HEK293 (cell line): ENCODE measurements around the gene KCNIP4.

Experiments used
- CTCF ChIA-PET: fragments of 350-600 bp; formaldehyde crosslinking; extraction: SDS; loops from one replicate; lab custom pipeline; 2021; ENCODE audit warnings: antibody characterized with exemption; lab: Yijun Ruan, JAX
- POLR2A ChIA-PET: fragments of 300-600 bp; formaldehyde crosslinking; extraction: SDS; loops from one replicate; lab custom pipeline; 2020; ENCODE audit warnings: antibody characterized with exemption, inconsistent platforms; lab: Yijun Ruan, JAX
- H3K27ac ChIP-seq: fragments of 200-500 bp; sonication (Bioruptor generic); 2 replicates; pipeline ENCODE4 v1.5.1; 2014; ENCODE audit warnings: low read depth, low read length, control low read depth, inconsistent platforms; ENCODE audit errors: extremely low read depth
- H3K36me3 ChIP-seq, 2 experiments: fragments of 200-500 bp in 1 of 2; sonication (Bioruptor generic) in 1 of 2; 1 replicate in 1 of 2; 2 replicates in 1 of 2; pipeline ENCODE4 v1.5.1; 2014 to 2017; ENCODE audit warnings: inconsistent platforms in 2 of 2, low read length in 2 of 2; ENCODE audit not compliant: control insufficient read depth in 2 of 2, insufficient read depth in 1 of 2
- H3K4me1 ChIP-seq: fragments of 200-500 bp; sonication (Bioruptor generic); 2 replicates; pipeline ENCODE4 v1.5.1; 2014; ENCODE audit warnings: mild to moderate bottlenecking, low read length, inconsistent platforms; ENCODE audit not compliant: control insufficient read depth, insufficient read depth
- H3K4me3 ChIP-seq: 2 replicates; pipeline ENCODE4 v1.5.1; 2011; ENCODE audit warnings: low read depth, mild to moderate bottlenecking, control low read depth, low read length, moderate library complexity
- H3K9me3 ChIP-seq: fragments of 200-500 bp; sonication (Bioruptor generic); 2 replicates; pipeline ENCODE4 v1.5.1; 2014; ENCODE audit warnings: low read depth, low read length, inconsistent platforms; ENCODE audit not compliant: control insufficient read depth, insufficient read depth
- HOXA7 ChIP-seq: sonication (generic); formaldehyde crosslinking; IDR thresholded peaks from 2 replicates; pipeline ENCODE4 v1.8.1; 2022; ENCODE audit warnings: missing genetic modification reagents, borderline replicate concordance
- KLF10 ChIP-seq: fragments of 450-650 bp; IDR thresholded peaks from 2 replicates; pipeline ENCODE4 v1.5.1; 2018; ENCODE audit warnings: missing biosample characterization, mild to moderate bottlenecking, missing genetic modification characterization
- KLF16 ChIP-seq: fragments of 450-650 bp; formaldehyde crosslinking; IDR thresholded peaks from 2 replicates; pipeline ENCODE4 v1.5.1; 2017; ENCODE audit warnings: missing biosample characterization, missing genetic modification characterization
- SP3 ChIP-seq: fragments of 450-650 bp; formaldehyde crosslinking; IDR thresholded peaks from 2 replicates; pipeline ENCODE4 v1.5.1; 2016; ENCODE audit warnings: missing biosample characterization, missing genetic modification characterization
- ZBTB1 ChIP-seq: fragments of 450-650 bp; formaldehyde crosslinking; IDR thresholded peaks from 2 replicates; pipeline ENCODE4 v1.5.1; 2016; ENCODE audit warnings: missing biosample characterization, missing genetic modification characterization
- ZBTB20 ChIP-seq: fragments of 450-650 bp; formaldehyde crosslinking; IDR thresholded peaks from 2 replicates; pipeline ENCODE4 v1.5.1; 2016; ENCODE audit warnings: missing biosample characterization, missing genetic modification characterization
- ZFP3 ChIP-seq: fragments of 450-650 bp; formaldehyde crosslinking; IDR thresholded peaks from 2 replicates; pipeline ENCODE4 v1.5.1; 2016; ENCODE audit warnings: low read depth, missing biosample characterization, missing genetic modification characterization
- ZNF114 ChIP-seq: fragments of 450-650 bp; formaldehyde crosslinking; IDR thresholded peaks from 2 replicates; pipeline ENCODE4 v1.5.0; 2017; ENCODE audit warnings: missing biosample characterization, missing genetic modification characterization
- ZNF140 ChIP-seq: fragments of 450-650 bp; formaldehyde crosslinking; IDR thresholded peaks from 2 replicates; pipeline ENCODE4 v1.5.1; 2016; ENCODE audit warnings: missing biosample characterization, missing genetic modification characterization
- ZNF16 ChIP-seq: fragments of 450-650 bp; formaldehyde crosslinking; IDR thresholded peaks from 2 replicates; pipeline ENCODE4 v1.5.1; 2016; ENCODE audit warnings: low read depth, missing biosample characterization, missing genetic modification characterization
- ZNF184 ChIP-seq: fragments of 450-650 bp; IDR thresholded peaks from 2 replicates; pipeline ENCODE4 v1.5.1; 2018; ENCODE audit warnings: missing biosample characterization, mild to moderate bottlenecking, missing genetic modification characterization
- ZNF2 ChIP-seq: fragments of 450-650 bp; formaldehyde crosslinking; IDR thresholded peaks from 2 replicates; pipeline ENCODE4 v1.5.1; 2016; ENCODE audit warnings: missing biosample characterization, missing genetic modification characterization
- ZNF24 ChIP-seq: fragments of 450-650 bp; formaldehyde crosslinking; IDR thresholded peaks from 2 replicates; pipeline ENCODE4 v1.5.1; 2016; ENCODE audit warnings: missing biosample characterization, missing genetic modification characterization
- ZNF274 ChIP-seq, 2 experiments: fragments of 200-500 bp in 1 of 2; fragments of 450-650 bp in 1 of 2; sonication (Bioruptor generic) in 1 of 2; formaldehyde crosslinking in 1 of 2; IDR thresholded peaks; 2 replicates each; pipeline versions ENCODE4 v1.5.1 to v1.6.1; 2014 to 2016; ENCODE audit warnings: borderline replicate concordance in 1 of 2, inconsistent platforms in 1 of 2, low read length in 1 of 2, missing biosample characterization in 1 of 2, missing genetic modification characterization in 1 of 2
- ZNF302 ChIP-seq: fragments of 450-650 bp; formaldehyde crosslinking; IDR thresholded peaks from 2 replicates; pipeline ENCODE4 v1.5.1; 2016; ENCODE audit warnings: missing biosample characterization, missing genetic modification characterization, low read depth
- ZNF311 ChIP-seq: fragments of 450-650 bp; formaldehyde crosslinking; IDR thresholded peaks from 2 replicates; pipeline ENCODE4 v1.5.1; 2017; ENCODE audit warnings: missing biosample characterization, missing genetic modification characterization, borderline replicate concordance
- ZNF341 ChIP-seq: fragments of 450-650 bp; formaldehyde crosslinking; IDR thresholded peaks from 2 replicates; pipeline ENCODE4; 2016; ENCODE audit warnings: low read depth, missing biosample characterization, missing genetic modification characterization
- ZNF514 ChIP-seq: fragments of 450-650 bp; formaldehyde crosslinking; IDR thresholded peaks from 2 replicates; pipeline ENCODE4 v1.5.1; 2016; ENCODE audit warnings: missing biosample characterization, missing genetic modification characterization
- ZNF629 ChIP-seq: fragments of 450-650 bp; formaldehyde crosslinking; IDR thresholded peaks from 2 replicates; pipeline ENCODE4 v1.5.1; 2017; ENCODE audit warnings: missing biosample characterization, missing genetic modification characterization
- ZNF660 ChIP-seq: fragments of 450-650 bp; IDR thresholded peaks from 2 replicates; pipeline ENCODE4 v1.5.1; 2018; ENCODE audit warnings: missing biosample characterization, mild to moderate bottlenecking, missing genetic modification characterization
- ZXDB ChIP-seq: fragments of 450-650 bp; formaldehyde crosslinking; IDR thresholded peaks from 2 replicates; pipeline ENCODE4 v1.5.1; 2016; ENCODE audit warnings: missing biosample characterization, missing genetic modification characterization
- TF ChIP-seq, protein P1 (sequence below): fragments of 450-650 bp; formaldehyde crosslinking; IDR thresholded peaks from 2 replicates; pipeline ENCODE4 v1.5.1; 2016; ENCODE audit warnings: missing biosample characterization, missing genetic modification characterization
- TF ChIP-seq, protein P2 (sequence below): fragments of 450-650 bp; formaldehyde crosslinking; IDR thresholded peaks from 2 replicates; pipeline ENCODE4 v1.5.1; 2017; ENCODE audit warnings: missing biosample characterization, missing genetic modification characterization
- TF ChIP-seq, protein P3 (sequence below): fragments of 450-650 bp; formaldehyde crosslinking; IDR thresholded peaks from 2 replicates; pipeline ENCODE4 v1.5.1; 2016; ENCODE audit warnings: missing biosample characterization, missing genetic modification characterization
- TF ChIP-seq, protein P4 (sequence below): fragments of 450-650 bp; formaldehyde crosslinking; IDR thresholded peaks from 2 replicates; pipeline ENCODE4 v1.5.1; 2017; ENCODE audit warnings: missing biosample characterization, missing genetic modification characterization

Gene KCNIP4

DNA sequence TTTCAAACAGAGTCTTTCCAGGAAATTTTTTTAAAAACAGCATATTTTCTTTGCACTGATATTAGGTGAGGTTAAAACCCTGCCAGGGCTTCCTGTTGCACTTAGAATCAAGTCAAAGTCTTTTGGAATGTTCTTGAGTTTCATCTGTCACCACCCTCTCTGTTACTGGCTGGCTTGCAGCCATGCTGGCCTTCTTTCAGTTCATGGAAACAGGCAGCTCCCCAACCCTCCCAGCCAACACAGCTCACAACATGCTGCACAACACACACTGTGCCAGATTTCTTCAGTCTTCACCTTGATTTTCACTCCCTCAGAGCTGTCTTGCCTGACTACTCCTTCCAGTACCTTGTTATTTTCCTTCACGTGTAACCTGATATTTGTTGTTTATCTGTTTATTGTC is 129.5 kb downstream of the KCNIP4 start:
- H3K4me1 ChIP-seq = no peaks in the 10 kb centered on the region
- H3K27ac ChIP-seq = no peak overlapping the region
- POLR2A ChIA-PET = no interaction called here
- H3K36me3 ChIP-seq = no peaks in the 10 kb centered on the region
- H3K9me3 ChIP-seq = no peaks in the 10 kb centered on the region
- CTCF ChIA-PET = no interaction called here
- TF ChIP-seq ZNF16 (tag by site-specific recombination) (no peak), ZNF274 (IDR thresholded peaks at IDR 0.05; ENCODE audit: low read length) (no peak), ZNF274 (tag by site-specific recombination; IDR thresholded peaks at IDR 0.05; ENCODE audit: borderline replicate concordance) (no peak), ZBTB1 (no peak), ZNF660 (tag by site-specific recombination) (no peak), ZNF184 (tag by site-specific recombination) (no peak), HOXA7 (CRISPR knock-in tag) (no peak)
- TF ChIP-seq, protein P1, sequence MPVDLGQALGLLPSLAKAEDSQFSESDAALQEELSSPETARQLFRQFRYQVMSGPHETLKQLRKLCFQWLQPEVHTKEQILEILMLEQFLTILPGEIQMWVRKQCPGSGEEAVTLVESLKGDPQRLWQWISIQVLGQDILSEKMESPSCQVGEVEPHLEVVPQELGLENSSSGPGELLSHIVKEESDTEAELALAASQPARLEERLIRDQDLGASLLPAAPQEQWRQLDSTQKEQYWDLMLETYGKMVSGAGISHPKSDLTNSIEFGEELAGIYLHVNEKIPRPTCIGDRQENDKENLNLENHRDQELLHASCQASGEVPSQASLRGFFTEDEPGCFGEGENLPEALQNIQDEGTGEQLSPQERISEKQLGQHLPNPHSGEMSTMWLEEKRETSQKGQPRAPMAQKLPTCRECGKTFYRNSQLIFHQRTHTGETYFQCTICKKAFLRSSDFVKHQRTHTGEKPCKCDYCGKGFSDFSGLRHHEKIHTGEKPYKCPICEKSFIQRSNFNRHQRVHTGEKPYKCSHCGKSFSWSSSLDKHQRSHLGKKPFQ (tag by site-specific recombination) = no peak
- no peak overlapping the region for H3K4me3 ChIP-seq

DNA sequence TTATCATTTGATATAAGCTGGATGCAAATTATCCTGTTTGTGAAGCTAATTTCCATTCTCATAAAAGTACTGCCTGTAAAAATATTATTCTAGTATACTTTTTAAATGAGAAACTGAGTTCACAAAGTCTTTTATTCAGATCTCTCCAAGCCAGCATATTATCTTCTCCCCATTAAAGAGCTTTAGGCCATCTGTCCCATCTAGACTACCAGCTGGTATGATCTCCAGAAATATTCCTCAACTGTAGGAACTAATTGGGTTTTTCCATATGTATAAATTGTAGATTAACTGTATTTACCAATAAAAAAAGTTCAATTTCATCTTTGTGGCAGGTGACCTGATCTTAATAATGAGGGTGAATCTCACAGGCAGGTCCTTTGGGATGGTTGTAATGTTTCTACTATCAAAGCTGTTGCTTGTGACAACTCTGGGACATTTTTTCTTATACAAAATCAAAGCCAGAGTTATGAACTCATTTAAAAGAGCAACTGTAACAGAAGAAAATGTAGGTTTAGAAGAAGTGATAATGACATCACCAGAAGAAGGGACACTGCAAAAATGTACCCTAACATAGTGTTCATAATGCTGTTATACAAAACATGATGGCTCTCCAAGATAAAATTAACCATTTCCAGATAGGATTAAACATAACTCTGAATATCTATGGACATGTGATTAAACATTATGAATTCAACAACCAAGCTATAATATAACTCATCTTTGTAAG is 132.8 kb downstream of the KCNIP4 start:
- CTCF ChIA-PET = interaction anchor here (0.9 to 1.3 kb wide), 2 partner anchors 26 to 27 kb away, joined by 3 to 4 read pairs; no protein-coding TSS in a partner anchor
- no peaks in the 10 kb centered on the region for H3K9me3 ChIP-seq
- POLR2A ChIA-PET = no interaction called here
- TF ChIP-seq, protein P2, sequence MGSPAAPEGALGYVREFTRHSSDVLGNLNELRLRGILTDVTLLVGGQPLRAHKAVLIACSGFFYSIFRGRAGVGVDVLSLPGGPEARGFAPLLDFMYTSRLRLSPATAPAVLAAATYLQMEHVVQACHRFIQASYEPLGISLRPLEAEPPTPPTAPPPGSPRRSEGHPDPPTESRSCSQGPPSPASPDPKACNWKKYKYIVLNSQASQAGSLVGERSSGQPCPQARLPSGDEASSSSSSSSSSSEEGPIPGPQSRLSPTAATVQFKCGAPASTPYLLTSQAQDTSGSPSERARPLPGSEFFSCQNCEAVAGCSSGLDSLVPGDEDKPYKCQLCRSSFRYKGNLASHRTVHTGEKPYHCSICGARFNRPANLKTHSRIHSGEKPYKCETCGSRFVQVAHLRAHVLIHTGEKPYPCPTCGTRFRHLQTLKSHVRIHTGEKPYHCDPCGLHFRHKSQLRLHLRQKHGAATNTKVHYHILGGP (tag by site-specific recombination) = no peak
- TF ChIP-seq KLF10 (tag by site-specific recombination) = no peak
- no peak for TF ChIP-seq ZNF24
- no peak for TF ChIP-seq ZNF302 (tag by site-specific recombination)
- no peak for TF ChIP-seq KLF16
- no peak for TF ChIP-seq ZNF2 (tag by site-specific recombination)
- TF ChIP-seq ZNF140 (tag by site-specific recombination) = no peak
- TF ChIP-seq ZFP3 (tag by site-specific recombination) = no peak
- no peak for TF ChIP-seq ZNF514 (tag by site-specific recombination)
- TF ChIP-seq ZXDB (tag by site-specific recombination) = no peak
- no peak for TF ChIP-seq ZNF341 (tag by site-specific recombination)
- no peak for TF ChIP-seq ZNF311 (tag by site-specific recombination)
- TF ChIP-seq SP3 = no peak
- TF ChIP-seq, protein P3, sequence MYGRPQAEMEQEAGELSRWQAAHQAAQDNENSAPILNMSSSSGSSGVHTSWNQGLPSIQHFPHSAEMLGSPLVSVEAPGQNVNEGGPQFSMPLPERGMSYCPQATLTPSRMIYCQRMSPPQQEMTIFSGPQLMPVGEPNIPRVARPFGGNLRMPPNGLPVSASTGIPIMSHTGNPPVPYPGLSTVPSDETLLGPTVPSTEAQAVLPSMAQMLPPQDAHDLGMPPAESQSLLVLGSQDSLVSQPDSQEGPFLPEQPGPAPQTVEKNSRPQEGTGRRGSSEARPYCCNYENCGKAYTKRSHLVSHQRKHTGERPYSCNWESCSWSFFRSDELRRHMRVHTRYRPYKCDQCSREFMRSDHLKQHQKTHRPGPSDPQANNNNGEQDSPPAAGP (tag by site-specific recombination) = no peak
- TF ChIP-seq, protein P4, sequence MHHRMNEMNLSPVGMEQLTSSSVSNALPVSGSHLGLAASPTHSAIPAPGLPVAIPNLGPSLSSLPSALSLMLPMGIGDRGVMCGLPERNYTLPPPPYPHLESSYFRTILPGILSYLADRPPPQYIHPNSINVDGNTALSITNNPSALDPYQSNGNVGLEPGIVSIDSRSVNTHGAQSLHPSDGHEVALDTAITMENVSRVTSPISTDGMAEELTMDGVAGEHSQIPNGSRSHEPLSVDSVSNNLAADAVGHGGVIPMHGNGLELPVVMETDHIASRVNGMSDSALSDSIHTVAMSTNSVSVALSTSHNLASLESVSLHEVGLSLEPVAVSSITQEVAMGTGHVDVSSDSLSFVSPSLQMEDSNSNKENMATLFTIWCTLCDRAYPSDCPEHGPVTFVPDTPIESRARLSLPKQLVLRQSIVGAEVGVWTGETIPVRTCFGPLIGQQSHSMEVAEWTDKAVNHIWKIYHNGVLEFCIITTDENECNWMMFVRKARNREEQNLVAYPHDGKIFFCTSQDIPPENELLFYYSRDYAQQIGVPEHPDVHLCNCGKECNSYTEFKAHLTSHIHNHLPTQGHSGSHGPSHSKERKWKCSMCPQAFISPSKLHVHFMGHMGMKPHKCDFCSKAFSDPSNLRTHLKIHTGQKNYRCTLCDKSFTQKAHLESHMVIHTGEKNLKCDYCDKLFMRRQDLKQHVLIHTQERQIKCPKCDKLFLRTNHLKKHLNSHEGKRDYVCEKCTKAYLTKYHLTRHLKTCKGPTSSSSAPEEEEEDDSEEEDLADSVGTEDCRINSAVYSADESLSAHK (tag by site-specific recombination) = no peak
- TF ChIP-seq ZBTB20 (tag by site-specific recombination) = no peak
- TF ChIP-seq ZNF629 (tag by site-specific recombination) = no peak
- TF ChIP-seq ZNF114 (tag by site-specific recombination) = no peak

More for the DNA sequence above, 132.8 kb downstream of the KCNIP4 start:
- Histone ChIP-seq H3K4me3 (no peak overlapping the region), H3K36me3 (no peaks in the 10 kb centered on the region), H3K27ac (no peak overlapping the region), H3K4me1 (no peaks in the 10 kb centered on the region)
